CMK (cell line): ENCODE data around the gene KCNN2.
"Not testable (repeated sequence)": the region's sequence is repeated elsewhere in the genome, so short reads cannot be mapped to it uniquely, and the experiment has no call there.

Experiments used
- DNase-seq: peaks from one replicate; pipeline ENCODE4 v3.0.0-alpha.2; 2010; ENCODE audit warnings: low read depth

KCNN2 gene

DNA sequence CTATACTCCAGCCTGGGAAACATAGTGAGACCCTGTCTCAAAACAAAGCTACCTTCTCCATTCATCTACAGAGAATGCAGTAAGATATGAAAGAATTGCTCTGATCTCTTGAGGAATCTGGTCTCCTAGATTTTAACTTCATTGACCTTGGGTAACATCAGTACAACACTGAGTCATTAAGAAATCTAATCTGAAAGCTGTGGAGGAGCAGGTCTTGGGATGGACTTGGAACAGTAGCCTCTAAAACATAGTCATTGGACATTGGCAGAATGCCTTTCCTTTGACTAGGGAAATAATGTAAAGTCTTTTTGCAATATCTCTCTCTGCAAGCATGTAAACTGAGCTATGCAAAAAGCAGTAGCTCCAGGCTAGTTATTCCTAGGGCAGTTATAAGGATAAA, 58.1 kb downstream of the KCNN2 start:
- no peak for DNase-seq

GRCh38 chr5:114427204-114427603, 65.3 kb downstream of the KCNN2 start:
- no peak for DNase-seq

- no peak for DNase-seq
These were observed 68.7 kb downstream of the KCNN2 start for GRCh38 chr5:114430532-114430931.

DNA sequence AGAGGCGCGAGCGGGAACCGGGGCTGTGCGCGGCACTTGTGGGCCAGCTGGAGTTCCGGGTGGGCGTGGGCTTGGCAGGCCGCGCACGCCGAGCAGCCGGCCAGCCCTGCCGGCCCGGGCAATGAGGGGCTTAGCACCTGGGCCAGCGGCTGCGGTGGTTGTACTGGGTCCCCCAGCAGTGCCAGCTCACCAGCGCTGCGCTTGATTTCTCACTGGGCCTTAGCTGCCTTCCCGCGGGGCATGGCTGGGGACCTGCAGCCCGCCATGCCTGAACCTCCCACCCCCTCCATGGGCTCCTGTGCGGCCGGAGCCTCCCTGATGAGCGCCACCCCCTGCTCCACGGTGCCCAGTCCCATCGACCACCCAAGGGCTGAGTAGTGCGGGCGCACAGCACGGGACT, 70.8 kb downstream of the KCNN2 start:
- DNase-seq = not testable (repeated sequence)

DNA sequence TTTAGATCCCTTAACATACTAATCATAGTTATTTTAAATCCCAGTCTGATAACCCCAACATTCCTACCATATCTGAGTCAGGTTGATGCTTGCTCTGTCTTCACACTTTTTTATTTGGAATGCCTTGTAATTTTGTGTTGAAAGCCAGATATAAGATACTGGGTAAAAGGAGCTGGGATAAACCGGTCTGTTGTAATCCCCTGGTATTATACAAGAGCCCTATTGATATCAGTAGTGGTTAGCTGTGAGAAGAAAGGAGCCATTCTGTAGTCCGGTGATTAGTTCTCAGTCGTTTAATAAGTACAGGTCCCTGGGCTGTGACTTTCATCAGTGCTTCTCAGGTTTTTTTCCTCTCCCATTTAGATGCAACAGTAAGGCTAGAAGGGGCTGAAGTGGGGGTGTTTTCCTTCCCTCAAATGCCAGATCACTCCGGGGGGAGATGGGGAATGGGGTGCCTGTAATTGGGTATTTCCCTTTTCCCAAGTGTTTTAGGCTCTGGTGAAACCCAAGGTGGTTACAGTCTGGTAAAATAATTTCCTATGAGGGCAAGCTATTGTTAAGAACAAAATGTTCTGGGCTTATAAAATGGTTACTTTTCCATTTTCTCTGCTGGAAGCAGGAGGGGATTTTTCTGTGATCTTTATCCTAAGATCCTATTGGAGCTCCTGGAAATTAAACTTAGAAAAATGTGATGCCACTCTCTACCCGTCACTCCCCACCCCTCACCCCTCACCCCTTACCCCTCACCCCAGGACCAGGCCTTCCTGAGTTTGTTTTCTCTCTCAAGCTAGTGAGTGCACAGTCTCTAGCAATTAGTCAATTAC, 72.7 kb downstream of the KCNN2 start:
- no peak for DNase-seq

GRCh38 chr5:114435220-114435481, 73.3 kb downstream of the KCNN2 start:
- no peak for DNase-seq

DNA sequence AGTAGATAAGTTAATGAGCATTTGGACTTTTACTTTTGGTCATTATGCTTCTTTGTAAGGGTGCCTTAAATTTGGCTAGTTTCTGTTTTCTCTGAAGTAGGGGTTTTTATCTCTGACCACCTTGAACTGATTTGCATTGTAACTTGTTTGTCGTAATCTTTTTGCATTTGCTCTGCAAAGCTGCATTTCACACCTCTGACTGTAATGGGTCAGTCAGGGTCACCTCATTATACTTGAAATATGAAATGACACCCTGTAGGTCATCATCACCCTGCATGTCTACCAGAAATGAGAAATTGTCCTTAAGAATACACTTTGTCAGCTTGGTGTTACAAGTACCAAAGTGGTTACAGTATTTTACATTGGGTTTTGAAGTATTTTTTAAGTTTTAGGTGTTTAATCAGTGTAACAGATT, 74.0 kb downstream of the KCNN2 start:
- no peak for DNase-seq

DNA sequence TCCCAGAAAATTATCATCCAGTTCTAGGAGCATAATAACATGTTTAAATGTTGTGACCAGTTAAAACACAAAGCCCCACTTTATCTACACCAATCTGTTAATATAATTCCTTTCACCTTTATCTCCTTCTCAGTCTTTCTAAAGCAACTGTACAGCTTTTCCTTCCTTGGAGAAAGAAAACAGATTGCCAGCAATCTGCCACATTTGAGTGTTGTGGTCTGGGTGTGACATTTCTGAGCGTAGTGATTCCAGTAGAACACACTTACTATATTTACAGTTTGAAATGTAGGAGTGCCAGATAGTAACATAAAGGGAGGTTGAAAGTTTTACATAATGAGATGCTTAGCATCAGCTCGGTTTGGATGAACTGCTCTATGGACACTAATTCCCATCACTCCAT, 76.1 kb downstream of the KCNN2 start:
- no peak for DNase-seq

- DNase-seq = no peak
These were observed 76.6 kb downstream of the KCNN2 start for GRCh38 chr5:114438471-114438870.

- no peak for DNase-seq
These were observed 85.4 kb downstream of the KCNN2 start for GRCh38 chr5:114447084-114447773.

GRCh38 chr5:114448481-114448880, 86.6 kb downstream of the KCNN2 start:
- no peak for DNase-seq

DNA sequence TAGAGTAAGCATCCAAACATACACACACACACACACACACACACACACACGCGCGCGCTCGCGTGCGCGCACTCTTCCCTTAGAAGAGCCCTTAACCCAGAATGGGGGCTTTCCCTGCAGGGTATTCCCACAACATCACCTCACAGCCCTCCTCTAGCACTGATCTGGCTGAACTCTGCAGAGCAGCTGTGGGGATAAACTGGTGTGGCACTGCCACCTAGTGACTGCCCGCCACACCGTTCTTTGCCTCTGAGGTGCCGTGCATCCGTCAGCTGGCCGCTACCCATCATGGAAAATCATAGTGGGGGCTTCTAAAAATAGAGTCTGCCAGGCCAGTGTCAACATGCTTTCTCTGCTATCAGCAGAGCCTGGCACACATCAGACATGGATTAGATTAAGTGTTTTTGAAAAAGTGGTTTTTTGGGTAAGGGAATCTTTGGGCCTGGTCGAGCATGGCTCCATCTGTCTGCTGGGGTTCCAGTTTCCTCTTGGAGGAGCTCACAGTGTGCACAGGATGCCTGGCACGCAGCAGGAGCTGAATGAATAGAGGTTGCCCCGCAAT, 88.1 kb downstream of the KCNN2 start:
- peak; percentile 7 for DNase-seq

GRCh38 chr5:114450437-114450836, 88.6 kb downstream of the KCNN2 start:
- DNase-seq = no peak

DNA sequence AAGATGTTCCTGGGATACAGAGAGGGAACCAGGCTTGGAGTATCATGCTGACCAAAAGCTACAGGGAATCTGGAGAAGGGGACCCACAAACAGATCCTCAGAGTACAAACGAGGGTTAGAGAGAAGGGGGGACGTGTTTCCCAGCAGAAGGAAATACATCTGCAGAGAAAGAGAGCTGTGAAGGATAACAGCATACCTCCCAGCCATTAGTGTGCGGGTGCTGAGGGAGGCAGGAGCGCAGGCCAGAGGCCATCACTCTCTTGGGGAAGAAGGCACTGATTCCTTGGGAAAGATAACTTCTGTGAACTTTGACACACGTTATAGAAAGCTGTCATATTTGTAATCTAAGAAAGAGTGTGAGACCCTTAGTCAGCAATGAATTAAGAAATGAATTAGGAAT, 96.9 kb downstream of the KCNN2 start:
- DNase-seq = no peak

GRCh38 chr5:114467171-114467570, 105.3 kb downstream of the KCNN2 start:
- DNase-seq = no peak

DNA sequence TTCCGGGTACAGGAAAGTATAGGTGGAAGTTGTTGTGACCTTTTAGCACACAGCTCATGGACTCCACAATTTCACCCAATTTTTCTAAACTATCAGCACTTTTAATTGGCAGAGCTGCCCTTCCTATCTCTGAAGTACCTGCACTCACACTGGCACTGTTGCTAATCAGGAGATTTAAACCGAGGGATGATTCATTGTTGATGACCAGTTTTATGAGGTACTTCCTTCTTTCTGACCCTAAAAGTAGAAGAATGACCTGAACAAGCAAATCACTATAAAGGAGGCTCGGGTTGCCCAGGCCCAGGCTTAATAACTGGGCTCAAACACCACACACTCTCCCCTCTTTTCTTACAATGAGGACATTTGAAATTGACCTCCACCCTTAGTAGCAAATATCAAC, 105.9 kb downstream of the KCNN2 start:
- no peak for DNase-seq

- no peak for DNase-seq
These were observed 107.5 kb downstream of the KCNN2 start for GRCh38 chr5:114469372-114469771.

DNA sequence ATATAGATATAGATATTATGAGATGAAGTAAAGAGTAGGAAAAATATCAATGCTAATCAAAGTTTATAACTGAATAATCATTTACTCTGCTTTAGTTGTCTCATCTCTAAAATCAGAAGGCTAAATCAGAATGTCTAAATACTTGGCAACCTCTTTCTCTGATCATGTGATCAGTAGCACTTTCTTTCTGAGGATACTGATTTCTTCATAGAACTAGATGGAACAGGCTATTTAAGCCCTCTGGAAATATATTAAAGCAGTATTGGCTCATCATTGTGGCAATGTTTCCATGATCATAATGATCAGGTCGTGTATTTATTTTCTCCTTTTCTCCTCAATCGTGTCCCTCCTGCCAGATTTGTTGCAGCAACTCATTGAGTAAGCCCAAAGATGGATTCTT, 109.7 kb downstream of the KCNN2 start:
- DNase-seq = no peak

DNA sequence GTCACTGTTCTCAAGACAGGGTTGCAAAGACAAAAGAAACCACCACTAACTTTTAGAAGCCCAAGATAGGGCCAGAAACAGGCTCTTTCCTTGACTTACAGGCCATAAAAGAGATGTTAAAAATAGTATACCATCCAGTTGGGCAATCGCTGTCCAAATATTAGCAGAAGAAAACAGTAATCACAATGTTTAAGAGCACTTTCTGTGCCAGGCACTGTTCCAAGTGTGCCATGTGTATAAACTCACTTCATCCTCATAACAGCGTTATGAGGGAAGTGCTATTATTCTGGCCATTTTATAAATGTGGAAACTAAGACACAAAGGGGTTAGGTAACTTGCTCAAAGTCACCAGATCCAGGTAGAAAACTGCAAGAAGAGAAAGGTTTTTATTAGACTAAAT, 111.7 kb downstream of the KCNN2 start:
- DNase-seq = no peak

- no peak for DNase-seq
These were observed 116.0 kb downstream of the KCNN2 start for GRCh38 chr5:114477816-114478334.

DNA sequence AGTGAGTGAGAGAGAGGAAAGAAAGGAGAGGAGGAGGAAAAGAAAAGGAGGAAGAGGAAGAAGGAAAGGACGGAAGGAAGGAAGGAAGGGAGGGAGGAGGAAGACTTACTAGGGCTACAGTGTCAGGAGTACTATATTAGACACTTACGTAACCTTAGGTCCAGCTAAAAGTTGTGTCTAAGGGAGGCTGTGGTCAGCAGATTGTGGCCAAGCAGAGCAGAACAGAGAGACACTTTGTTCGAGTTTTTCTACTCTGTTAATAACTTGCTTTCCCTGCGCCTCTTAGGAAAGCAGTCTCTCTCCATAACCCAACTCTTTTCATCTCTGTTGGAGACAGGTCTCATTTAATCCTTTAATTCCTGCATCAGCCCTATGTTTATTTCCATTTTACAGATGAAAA, 138.9 kb downstream of the KCNN2 start:
- DNase-seq = no peak

- no peak for DNase-seq
These were observed 142.7 kb downstream of the KCNN2 start for GRCh38 chr5:114504560-114504959.

DNA sequence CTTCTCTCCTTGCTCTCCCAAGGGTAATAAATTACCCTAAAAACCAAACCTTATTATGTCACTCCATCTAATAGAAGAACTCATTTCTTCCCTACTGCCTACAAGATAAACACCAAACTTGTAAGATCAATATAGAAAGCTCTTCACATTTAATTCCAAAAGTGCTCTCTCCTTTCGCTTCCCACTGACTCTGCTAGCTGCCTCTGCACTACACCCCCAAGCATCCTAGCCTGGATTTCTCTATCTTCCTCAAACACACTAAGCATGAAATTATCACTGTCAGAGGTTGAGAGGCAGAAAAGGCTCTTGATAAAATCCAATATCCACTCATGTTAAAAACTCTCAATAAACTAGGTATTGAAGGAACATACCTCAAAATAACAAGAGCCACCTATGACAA, 162.4 kb downstream of the KCNN2 start:
- DNase-seq = no peak
